GM19193 (cell line): ENCODE results near the gene PPP1R2B.

Experiments
- POLR2A ChIP-seq: IDR thresholded peaks from 4 replicates; pipeline ENCODE4 v1.6.1; 2011; ENCODE audit not compliant: insufficient read depth, insufficient read length; ENCODE audit errors: extremely low read depth

PPP1R2B gene

GRCh38 chr5:156841737-156842136, 8.4 kb upstream of the PPP1R2B start:
- TF ChIP-seq POLR2A, result no peak

DNA sequence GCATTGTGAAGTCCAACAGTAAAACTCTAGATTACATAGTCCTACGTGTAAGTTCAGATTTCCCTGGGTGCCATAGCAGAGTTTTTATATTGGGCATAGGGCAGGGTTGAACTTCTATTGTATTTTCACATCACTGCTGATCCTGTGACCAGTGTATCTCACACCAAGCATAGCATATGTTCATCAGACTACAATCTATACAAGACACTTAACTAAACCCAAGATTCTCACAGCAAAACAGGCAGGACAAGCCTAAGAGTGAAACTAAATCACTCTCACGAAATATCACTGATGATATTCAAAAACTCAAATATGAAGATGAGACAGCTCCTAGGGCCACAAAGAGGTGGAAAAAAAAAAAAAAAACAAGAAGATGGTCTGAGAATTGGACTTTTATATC, 3.2 kb upstream of the PPP1R2B start:
- no peak for TF ChIP-seq POLR2A

DNA sequence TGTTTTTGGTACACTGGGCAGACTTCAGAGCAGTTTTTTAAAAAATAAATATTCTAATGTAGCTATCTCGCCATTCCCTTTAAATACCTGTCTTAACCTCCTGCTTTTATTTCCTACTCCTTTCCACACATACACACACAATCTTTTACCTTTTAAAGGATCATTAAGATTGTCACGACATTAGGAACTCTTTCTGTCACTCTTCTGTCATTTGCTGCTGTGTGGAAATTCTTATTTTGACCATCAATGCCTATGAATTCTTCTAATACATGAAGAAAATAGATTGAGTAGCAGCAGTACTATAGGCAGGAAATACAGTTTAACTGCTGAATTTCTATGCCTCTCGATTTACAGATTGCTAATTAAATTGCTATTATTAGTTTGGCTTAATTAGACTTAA, 1.8 kb downstream of the PPP1R2B start:
- no peak for TF ChIP-seq POLR2A

DNA sequence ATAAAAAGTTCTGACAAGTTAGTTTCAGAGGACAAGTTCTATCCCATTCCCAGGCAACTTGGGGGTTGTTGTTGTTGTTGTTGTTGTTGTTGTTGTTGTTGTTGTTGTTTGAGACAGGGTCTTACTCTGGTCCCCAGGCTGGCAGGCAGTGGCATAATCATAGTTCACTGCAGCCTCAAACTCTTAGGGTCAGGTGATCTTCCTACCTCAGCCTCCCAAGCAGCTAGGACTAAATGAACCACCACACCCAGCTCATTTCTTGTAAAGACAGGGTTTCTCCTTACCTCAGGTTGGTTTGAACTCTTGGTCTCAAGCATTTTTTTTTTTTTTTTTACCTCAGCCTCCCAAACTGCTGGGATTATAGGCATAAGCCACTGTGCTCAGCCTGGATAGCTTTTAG, 15.3 kb downstream of the PPP1R2B start:
- TF ChIP-seq POLR2A, result no peak

GRCh38 chr5:156870498-156870839, 20.4 kb downstream of the PPP1R2B start:
- TF ChIP-seq POLR2A, result no peak

- no peak for TF ChIP-seq POLR2A
Observed at GRCh38 chr5:156871212-156871611, 21.1 kb downstream of the PPP1R2B start.

GRCh38 chr5:156879665-156880285, 29.7 kb downstream of the PPP1R2B start:
- no peak for TF ChIP-seq POLR2A

- no peak for TF ChIP-seq POLR2A
Observed at GRCh38 chr5:156883316-156883875, 33.3 kb downstream of the PPP1R2B start.

DNA sequence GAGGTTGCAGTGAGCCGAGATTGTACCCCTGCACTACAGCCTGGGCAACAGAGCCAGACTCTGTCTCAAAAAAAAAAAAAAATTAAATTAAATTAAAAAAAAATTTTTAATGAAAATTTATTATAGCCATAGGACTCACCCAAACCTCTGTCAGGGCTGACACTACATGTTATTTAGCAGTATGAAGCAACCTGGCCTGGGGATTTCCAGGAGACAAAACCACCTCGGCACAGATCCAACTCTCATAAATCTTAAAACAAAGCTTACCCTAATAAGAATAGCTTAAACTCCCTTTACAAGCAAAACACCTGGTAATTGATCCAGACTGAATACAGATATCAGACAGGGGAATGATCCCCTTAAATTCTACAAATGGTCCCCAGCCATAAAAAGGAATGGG, 38.4 kb downstream of the PPP1R2B start:
- no peak for TF ChIP-seq POLR2A

DNA sequence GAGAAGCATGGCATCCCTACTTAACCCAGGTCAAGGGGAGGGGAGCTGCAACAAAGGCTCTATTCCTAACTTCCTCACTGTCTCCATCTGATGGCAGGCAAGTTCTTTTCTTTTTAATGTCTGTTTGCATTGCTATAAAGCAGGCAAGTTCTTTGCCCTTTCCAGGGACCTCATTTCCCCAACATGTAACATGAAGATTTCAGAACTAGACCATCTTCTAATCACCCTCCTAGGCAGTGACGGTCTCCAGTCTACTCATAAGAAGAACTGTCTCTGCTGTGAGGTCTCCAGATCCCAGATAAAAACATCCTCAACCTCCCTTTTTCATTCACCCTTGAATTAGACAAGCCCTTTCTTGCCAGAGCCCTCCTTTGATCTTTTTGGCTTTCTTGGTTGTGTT, 42.1 kb downstream of the PPP1R2B start:
- no peak for TF ChIP-seq POLR2A

GRCh38 chr5:156892864-156893263, 42.8 kb downstream of the PPP1R2B start:
- no peak for TF ChIP-seq POLR2A

- TF ChIP-seq POLR2A, result no peak
Observed at GRCh38 chr5:156893517-156893916, 43.4 kb downstream of the PPP1R2B start.

DNA sequence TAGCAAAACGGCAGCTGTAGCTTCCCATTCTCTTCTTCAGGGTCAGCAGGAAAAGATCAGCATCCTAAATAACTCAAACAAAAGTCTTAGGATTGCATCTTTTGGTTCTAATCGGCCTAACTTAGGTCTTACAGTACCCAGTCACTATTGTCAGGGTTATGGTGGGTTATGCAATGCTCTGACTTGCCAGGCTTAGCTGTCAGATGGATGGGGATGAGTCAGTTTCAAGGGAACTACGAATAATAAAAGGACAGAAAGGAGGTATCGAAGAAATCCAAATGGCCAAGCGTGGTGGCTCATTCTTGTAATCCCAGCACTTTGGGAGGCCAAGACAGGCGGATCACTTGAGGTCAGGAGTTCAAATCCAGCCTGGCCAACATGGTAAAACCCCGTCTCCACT, 46.5 kb downstream of the PPP1R2B start:
- no peak for TF ChIP-seq POLR2A
